HCT116 (cell line): ENCODE results near the gene SMYD3. TPM values are rescaled to one million over a fixed set of nuclear protein-coding genes. Genes with fewer than 3 reads are reported as not detected.

Experiments
- ATAC-seq: fragments of 200-7000 bp; cut with Tn5 transposase; 2 replicates; pipeline ENCODE4 v1.9.1; 2020; ENCODE audit warnings: mild to moderate bottlenecking, moderate library complexity
- BruUV-seq: library from RNA; stranded (reverse); fragments of 400-500 nt; replicated peaks from 2 replicates; lab custom pipeline; 2021; lab: Mats Ljungman, UMichigan
- CTCF ChIA-PET: fragments of 300-600 bp; sonication (Branson Sonifier 250); formaldehyde crosslinking; loops from one replicate; lab custom pipeline; 2021; ENCODE audit warnings: antibody characterized with exemption; lab: Charles Lee
- POLR2A ChIA-PET: fragments of 300-600, 350-600 bp; sonication (Branson Sonifier 250); formaldehyde crosslinking; loops from one replicate; lab custom pipeline; 2021; ENCODE audit warnings: antibody characterized with exemption; lab: Charles Lee
- RAD21 ChIA-PET, 2 experiments: fragments of 300-600 bp; sonication (Branson Sonifier 250); formaldehyde crosslinking; loops; one replicate each; lab custom pipeline; 2023; ENCODE audit warnings: low total read pairs in 2 of 2; ENCODE audit not compliant: uncharacterized antibody in 2 of 2, unreplicated experiment in 2 of 2, low non-redundant PET in 1 of 2; lab: Charles Lee
- DNase-seq: peaks from one replicate; pipeline ENCODE4 v3.0.0-alpha.2; 2010; ENCODE audit warnings: low read depth, low spot score
- H2AFZ ChIP-seq: fragments of 200-600 bp; shearing (Covaris generic), sonication (generic); 2 replicates; pipeline ENCODE4 v1.6.1; 2017; ENCODE audit warnings: low read depth, mixed run types, mixed read lengths, antibody characterized with exemption, low read length; ENCODE audit not compliant: poor library complexity, severe bottlenecking
- H3K27ac ChIP-seq: 2 replicates; pipeline ENCODE4 v1.5.1; 2012; ENCODE audit warnings: low read depth, low read length
- H3K27me3 ChIP-seq: fragments of 200-600 bp; sonication (generic); 2 replicates; pipeline ENCODE4 v1.6.1; 2016; ENCODE audit warnings: mixed run types, low read length, mixed read lengths; ENCODE audit not compliant: insufficient read depth
- H3K36me3 ChIP-seq, 2 experiments: fragments of 200-500 bp in 1 of 2; fragments of 200-600 bp in 1 of 2; sonication (Bioruptor generic) in 1 of 2; sonication (generic) in 1 of 2; 2 replicates each; pipeline versions ENCODE4 v1.5.1 to v1.6.1; 2014 to 2016; ENCODE audit warnings: low read length in 2 of 2, inconsistent platforms in 1 of 2, mixed read lengths in 1 of 2, mixed run types in 1 of 2; ENCODE audit not compliant: insufficient read depth in 2 of 2, control insufficient read depth in 1 of 2
- H3K4me1 ChIP-seq, 2 experiments: fragments of 200-600 bp in 1 of 2; sonication (generic) in 1 of 2; 2 replicates each; pipeline versions ENCODE4 v1.5.1 to v1.6.1; 2012 to 2017; ENCODE audit warnings: low read length in 2 of 2, inconsistent platforms in 1 of 2, mild to moderate bottlenecking in 1 of 2, mixed read lengths in 1 of 2, mixed run types in 1 of 2, moderate library complexity in 1 of 2; ENCODE audit not compliant: insufficient read depth in 2 of 2, control insufficient read depth in 1 of 2
- H3K4me2 ChIP-seq: fragments of 200-600 bp; sonication (generic); 2 replicates; pipeline ENCODE4 v1.6.1; 2017; ENCODE audit warnings: mixed run types, low read length, mixed read lengths
- H3K4me3 ChIP-seq, 2 experiments: fragments of 200-600 bp in 1 of 2; sonication (generic) in 1 of 2; replicated peaks in 1 of 2; 2 replicates each; pipeline ENCODE4 v1.5.1; 2011 to 2016; ENCODE audit warnings: low read length in 2 of 2, control low read depth in 1 of 2, low read depth in 1 of 2, mild to moderate bottlenecking in 1 of 2, mixed read lengths in 1 of 2, mixed run types in 1 of 2
- H3K79me2 ChIP-seq: fragments of 200-600 bp; sonication (generic); 2 replicates; pipeline ENCODE4 v1.6.1; 2017; ENCODE audit warnings: mild to moderate bottlenecking, mixed run types, low read length, moderate library complexity, mixed read lengths; ENCODE audit not compliant: insufficient read depth
- H3K9ac ChIP-seq: fragments of 200-600 bp; sonication (generic); 2 replicates; pipeline ENCODE4 v1.6.1; 2016; ENCODE audit warnings: low read length, mixed read lengths
- H3K9me2 ChIP-seq: fragments of 200-600 bp; sonication (generic), shearing (Covaris generic); 2 replicates; pipeline ENCODE4 v1.6.1; 2017; ENCODE audit warnings: mixed run types, mild to moderate bottlenecking, moderate library complexity; ENCODE audit not compliant: insufficient read depth
- H3K9me3 ChIP-seq, 2 experiments: fragments of 200-500 bp in 1 of 2; fragments of 200-600 bp in 1 of 2; sonication (Bioruptor generic) in 1 of 2; sonication (generic) in 1 of 2; 2 replicates each; pipeline ENCODE4 v1.6.1; 2014 to 2017; ENCODE audit warnings: low read length in 2 of 2, mixed read lengths in 2 of 2, inconsistent platforms in 1 of 2, low read depth in 1 of 2, mild to moderate bottlenecking in 1 of 2, mixed run types in 1 of 2, moderate library complexity in 1 of 2; ENCODE audit not compliant: control insufficient read depth in 1 of 2, insufficient read depth in 1 of 2
- H4K20me1 ChIP-seq: fragments of 200-600 bp; sonication (generic), shearing (Covaris generic); 2 replicates; pipeline ENCODE4 v1.6.1; 2017; ENCODE audit warnings: mixed run types, mild to moderate bottlenecking, moderate library complexity; ENCODE audit not compliant: insufficient read depth
- CBX3 ChIP-seq: IDR thresholded peaks from 2 replicates; pipeline ENCODE4 v1.6.1; 2012; ENCODE audit warnings: low read depth
- CEBPB ChIP-seq: IDR thresholded peaks from 2 replicates; pipeline ENCODE4 v1.6.1; 2012; ENCODE audit warnings: low read depth
- EGR1 ChIP-seq: IDR thresholded peaks from 2 replicates; pipeline ENCODE4 v1.6.1; 2012; ENCODE audit warnings: low read depth
- ELF1 ChIP-seq: IDR thresholded peaks from 2 replicates; pipeline ENCODE4 v1.6.1; 2012; ENCODE audit warnings: low read depth, borderline replicate concordance
- EZH2 ChIP-seq: fragments of 200-600 bp; sonication (generic); IDR thresholded peaks from 2 replicates; pipeline ENCODE4 v1.6.1; 2017; ENCODE audit warnings: antibody characterized with exemption, mixed run types
- EZH2phosphoT487 ChIP-seq: fragments of 200-600 bp; IDR thresholded peaks from 2 replicates; pipeline ENCODE4 v1.6.1; 2018; ENCODE audit warnings: antibody characterized with exemption, borderline replicate concordance
- FOSL1 ChIP-seq: IDR thresholded peaks from 2 replicates; pipeline ENCODE4 v1.6.1; 2012; ENCODE audit warnings: low read depth
- JUND ChIP-seq: IDR thresholded peaks from 2 replicates; pipeline ENCODE4 v1.6.1; 2012
- POLR2A ChIP-seq: IDR thresholded peaks from 2 replicates; pipeline ENCODE4 v1.7.0; 2011; ENCODE audit warnings: borderline replicate concordance; ENCODE audit not compliant: insufficient read depth, insufficient read length; ENCODE audit errors: extremely low read depth
- POLR2AphosphoS5 ChIP-seq: IDR thresholded peaks from 2 replicates; pipeline ENCODE4 v1.6.1; 2011; ENCODE audit warnings: mild to moderate bottlenecking, low read depth, low read length, moderate library complexity
- RAD21 ChIP-seq: IDR thresholded peaks from 2 replicates; pipeline ENCODE4 v1.6.1; 2012; ENCODE audit warnings: low read depth, mild to moderate bottlenecking
- SP1 ChIP-seq: IDR thresholded peaks from 2 replicates; pipeline ENCODE4 v1.6.1; 2012; ENCODE audit warnings: low read depth
- SRF ChIP-seq: IDR thresholded peaks from 2 replicates; pipeline ENCODE4 v1.6.1; 2012; ENCODE audit warnings: low read depth
- TCF7L2 ChIP-seq: IDR thresholded peaks from 2 replicates; pipeline ENCODE4 v1.7.0; 2011; ENCODE audit warnings: borderline replicate concordance, inconsistent platforms; ENCODE audit not compliant: insufficient read depth, insufficient read length; ENCODE audit errors: extremely low read depth
- YY1 ChIP-seq: IDR thresholded peaks from 2 replicates; pipeline ENCODE4 v1.6.1; 2011; ENCODE audit warnings: low read length, low read depth, moderate library complexity, mild to moderate bottlenecking; ENCODE audit not compliant: insufficient replicate concordance; ENCODE audit errors: extremely low read depth
- ZFX ChIP-seq: fragments of 450-650 bp; IDR thresholded peaks from 2 replicates; pipeline ENCODE4 v1.6.1; 2017
- ZNF274 ChIP-seq: fragments of 200-500 bp; sonication (Bioruptor generic); IDR thresholded peaks from 2 replicates; pipeline ENCODE4 v1.6.1; 2014; ENCODE audit warnings: mild to moderate bottlenecking, low read depth, low read length, inconsistent platforms
- intact Hi-C: fragments of 100-400 bp; cut with micrococcal nuclease; formaldehyde crosslinking; loops from 2 replicates; pipeline ENCODE4 v1.10.0; 2022
- total RNA-seq: library from RNA; stranded (reverse); gene quantifications from one replicate; pipeline ENCODE4 v1.2.1, GENCODE V29; 2021; ENCODE audit not compliant: unreplicated experiment
- TF ChIP-seq, protein P1 (sequence below): IDR thresholded peaks from 2 replicates; pipeline ENCODE4 v1.6.1; 2012
- TF ChIP-seq, protein P2 (sequence below): IDR thresholded peaks from 2 replicates; pipeline ENCODE4 v1.6.1; 2011; ENCODE audit warnings: mild to moderate bottlenecking, low read length, moderate library complexity; ENCODE audit not compliant: insufficient replicate concordance; ENCODE audit errors: extremely low read depth
- TF ChIP-seq, protein P3 (sequence below), 3 experiments: fragments of 200-600 bp in 1 of 3; sonication (generic) in 1 of 3; IDR thresholded peaks in 2 of 3; conservative IDR thresholded peaks in 1 of 3; 2 replicates each; pipeline ENCODE4 v1.5.1; 2012 to 2017; ENCODE audit warnings: low read depth in 2 of 3, low read length in 2 of 3, antibody characterized with exemption in 1 of 3, borderline replicate concordance in 1 of 3, control low read depth in 1 of 3, mild to moderate bottlenecking in 1 of 3, mixed read lengths in 1 of 3, mixed run types in 1 of 3, moderate library complexity in 1 of 3; ENCODE audit not compliant: insufficient read depth in 1 of 3

SMYD3 gene
- total RNA-seq, 1 experiment from 2014 or later = 33.6 TPM

DNA sequence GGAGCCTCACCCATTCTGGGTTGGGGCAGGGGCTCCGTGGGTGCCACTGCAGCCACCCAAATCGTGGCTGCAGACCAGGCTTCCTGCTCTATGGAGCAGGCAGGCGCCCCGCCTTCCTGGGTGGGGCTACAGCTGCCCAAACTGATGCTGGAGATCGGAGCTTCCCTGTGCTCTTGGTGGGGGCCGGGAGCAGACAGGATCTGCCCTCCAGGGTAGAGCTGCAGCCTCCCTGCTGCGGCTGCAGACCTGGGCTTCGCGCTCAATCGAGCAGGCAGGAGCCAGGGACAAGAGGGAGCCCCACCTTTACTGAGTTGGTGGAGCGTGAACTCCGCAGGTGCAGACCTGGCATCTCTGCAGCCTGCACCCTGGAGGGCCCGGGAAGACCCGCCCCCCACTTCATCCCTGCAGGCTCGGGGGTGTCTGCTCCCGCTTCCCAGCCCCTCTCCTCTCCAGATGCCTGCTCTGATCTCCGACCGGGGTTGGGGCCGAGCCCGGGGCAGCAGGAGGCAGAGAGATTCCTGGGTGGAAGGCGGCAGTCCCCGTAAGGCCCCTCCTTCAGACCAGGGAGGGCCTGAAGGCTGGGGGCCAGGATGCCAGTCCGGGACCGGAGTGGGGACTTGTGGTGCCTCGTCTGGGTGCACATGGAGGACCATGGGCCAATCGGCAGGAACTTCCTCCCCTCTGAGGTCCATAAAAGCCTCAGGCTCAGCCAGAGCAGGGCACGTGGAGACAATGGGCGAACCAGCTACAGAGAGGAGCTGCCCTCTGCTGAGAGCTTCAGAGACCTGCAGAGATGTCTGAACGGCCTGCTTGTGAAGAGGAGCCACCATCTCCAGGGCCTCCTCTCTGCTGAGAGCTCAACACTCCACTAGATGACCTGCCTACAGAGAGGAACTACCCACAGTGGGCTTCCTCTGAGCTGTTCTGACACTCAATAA lies 359.3 kb downstream of the SMYD3 start:
- Histone ChIP-seq H3K9me3 (no peaks in the 10 kb centered on the region), H3K9me2 (no peaks in the 10 kb centered on the region), H3K79me2 (no peaks in the 10 kb centered on the region), H3K36me3 (no peaks in the 10 kb centered on the region), H3K4me3 (no peak overlapping the region), H3K4me1 (peaks cover 6 to 24% of the 10 kb centered on the region in 2 experiments; a peak in 3 of 4 replicates)
- BruUV-seq = no TSS peak
- TF ChIP-seq CBX3 (no peak), RAD21 (no peak), SP1 (no peak), YY1 (no peak), TCF7L2 (no peak), EZH2 (no peak), POLR2AphosphoS5 (no peak), JUND (no peak), ELF1 (no peak), EZH2phosphoT487 (no peak), CEBPB (no peak), ZFX (no peak), ZNF274 (no peak), POLR2A (no peak), SRF (no peak), FOSL1 (no peak), EGR1 (no peak)
- TF ChIP-seq, protein P1, sequence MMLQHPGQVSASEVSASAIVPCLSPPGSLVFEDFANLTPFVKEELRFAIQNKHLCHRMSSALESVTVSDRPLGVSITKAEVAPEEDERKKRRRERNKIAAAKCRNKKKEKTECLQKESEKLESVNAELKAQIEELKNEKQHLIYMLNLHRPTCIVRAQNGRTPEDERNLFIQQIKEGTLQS = no peak
- TF ChIP-seq, protein P2, sequence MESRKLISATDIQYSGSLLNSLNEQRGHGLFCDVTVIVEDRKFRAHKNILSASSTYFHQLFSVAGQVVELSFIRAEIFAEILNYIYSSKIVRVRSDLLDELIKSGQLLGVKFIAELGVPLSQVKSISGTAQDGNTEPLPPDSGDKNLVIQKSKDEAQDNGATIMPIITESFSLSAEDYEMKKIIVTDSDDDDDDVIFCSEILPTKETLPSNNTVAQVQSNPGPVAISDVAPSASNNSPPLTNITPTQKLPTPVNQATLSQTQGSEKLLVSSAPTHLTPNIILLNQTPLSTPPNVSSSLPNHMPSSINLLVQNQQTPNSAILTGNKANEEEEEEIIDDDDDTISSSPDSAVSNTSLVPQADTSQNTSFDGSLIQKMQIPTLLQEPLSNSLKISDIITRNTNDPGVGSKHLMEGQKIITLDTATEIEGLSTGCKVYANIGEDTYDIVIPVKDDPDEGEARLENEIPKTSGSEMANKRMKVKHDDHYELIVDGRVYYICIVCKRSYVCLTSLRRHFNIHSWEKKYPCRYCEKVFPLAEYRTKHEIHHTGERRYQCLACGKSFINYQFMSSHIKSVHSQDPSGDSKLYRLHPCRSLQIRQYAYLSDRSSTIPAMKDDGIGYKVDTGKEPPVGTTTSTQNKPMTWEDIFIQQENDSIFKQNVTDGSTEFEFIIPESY = no peak
- TF ChIP-seq, protein P3, sequence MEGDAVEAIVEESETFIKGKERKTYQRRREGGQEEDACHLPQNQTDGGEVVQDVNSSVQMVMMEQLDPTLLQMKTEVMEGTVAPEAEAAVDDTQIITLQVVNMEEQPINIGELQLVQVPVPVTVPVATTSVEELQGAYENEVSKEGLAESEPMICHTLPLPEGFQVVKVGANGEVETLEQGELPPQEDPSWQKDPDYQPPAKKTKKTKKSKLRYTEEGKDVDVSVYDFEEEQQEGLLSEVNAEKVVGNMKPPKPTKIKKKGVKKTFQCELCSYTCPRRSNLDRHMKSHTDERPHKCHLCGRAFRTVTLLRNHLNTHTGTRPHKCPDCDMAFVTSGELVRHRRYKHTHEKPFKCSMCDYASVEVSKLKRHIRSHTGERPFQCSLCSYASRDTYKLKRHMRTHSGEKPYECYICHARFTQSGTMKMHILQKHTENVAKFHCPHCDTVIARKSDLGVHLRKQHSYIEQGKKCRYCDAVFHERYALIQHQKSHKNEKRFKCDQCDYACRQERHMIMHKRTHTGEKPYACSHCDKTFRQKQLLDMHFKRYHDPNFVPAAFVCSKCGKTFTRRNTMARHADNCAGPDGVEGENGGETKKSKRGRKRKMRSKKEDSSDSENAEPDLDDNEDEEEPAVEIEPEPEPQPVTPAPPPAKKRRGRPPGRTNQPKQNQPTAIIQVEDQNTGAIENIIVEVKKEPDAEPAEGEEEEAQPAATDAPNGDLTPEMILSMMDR (IDR thresholded peaks at IDR 0.05 in 2 of 3, conservative IDR thresholded peaks at IDR 0.05 in 1 of 3; ENCODE audit: borderline replicate concordance in 1 of 3, insufficient read depth in 1 of 3, low read depth in 2 of 3, low read length in 2 of 3) = no peak
- TF ChIP-seq, all 23 proteins: peak for 0
- H2AFZ ChIP-seq = no peak overlapping the region
- CTCF ChIA-PET = no interaction called here
- H3K9ac ChIP-seq = no peak overlapping the region
- no peak for DNase-seq
- no peak overlapping the region for H3K27ac ChIP-seq
- no peak for ATAC-seq
- intact Hi-C loops = no loop called here
- H3K27me3 ChIP-seq = no peaks in the 10 kb centered on the region
- H4K20me1 ChIP-seq = no peaks in the 10 kb centered on the region
- H3K4me2 ChIP-seq = no peak overlapping the region
- RAD21 ChIA-PET = no interaction called here
- POLR2A ChIA-PET = no interaction called here
